Activated CD8-positive, alpha-beta T cell treated with anti-CD3 and anti-CD28 coated beads for 36 hours (primary cell): Measurements from ENCODE around the gene FGF14. TPM values are rescaled to one million over a fixed set of nuclear protein-coding genes. Genes with fewer than 3 reads are reported as not detected.

Source experiments
- ATAC-seq: fragments of 200-7000 bp; cut with Tn5 transposase; one replicate; pipeline ENCODE4 v1.10.0; 2021; ENCODE audit warnings: mild to moderate bottlenecking, moderate library complexity
- CTCF ChIA-PET: fragments of 350-600 bp; sonication (Branson Sonifier 250); formaldehyde crosslinking; loops from one replicate; lab custom pipeline; 2021; ENCODE audit warnings: antibody characterized with exemption; lab: Charles Lee
- POLR2A ChIA-PET: fragments of 350-600 bp; sonication (Branson Sonifier 250); formaldehyde crosslinking; loops from one replicate; lab custom pipeline; 2021; ENCODE audit warnings: antibody characterized with exemption; lab: Charles Lee
- DNase-seq: peaks from one replicate; pipeline ENCODE4 v3.0.0-alpha.2; 2020
- H3K27ac Mint-ChIP-seq: one replicate; pipeline ENCODE4 v1.8.0; 2021; ENCODE audit warnings: mild to moderate bottlenecking, mixed read lengths
- H3K27me3 Mint-ChIP-seq: one replicate; pipeline ENCODE4 v1.8.0; 2021; ENCODE audit warnings: mixed read lengths
- H3K36me3 Mint-ChIP-seq: one replicate; pipeline ENCODE4 v1.8.0; 2021; ENCODE audit warnings: low read depth, mixed read lengths
- H3K4me1 Mint-ChIP-seq: one replicate; pipeline ENCODE4 v1.8.0; 2021; ENCODE audit warnings: low read depth, mixed read lengths
- H3K4me3 Mint-ChIP-seq: one replicate; pipeline ENCODE4 v1.8.0; 2021; ENCODE audit warnings: mild to moderate bottlenecking, moderate library complexity, mixed read lengths
- H3K9me3 Mint-ChIP-seq: one replicate; pipeline ENCODE4 v1.8.0; 2021; ENCODE audit warnings: mixed read lengths
- intact Hi-C: fragments of 100-400 bp; cut with micrococcal nuclease; formaldehyde crosslinking; loops from one replicate; pipeline ENCODE4 v1.10.0; 2022
- total RNA-seq, 2 experiments: library from RNA; stranded (reverse); gene quantifications; one replicate each; pipeline ENCODE4 v1.2.3, GENCODE V29; 2021
- TF ChIP-seq, protein P1 (sequence below): fragments of 200-600 bp; IDR thresholded peaks from one replicate; pipeline ENCODE4 v1.8.0; 2022; ENCODE audit warnings: antibody characterized with exemption, mild to moderate bottlenecking

Gene FGF14
- total RNA-seq, 2 experiments from 2014 or later: not detected

DNA sequence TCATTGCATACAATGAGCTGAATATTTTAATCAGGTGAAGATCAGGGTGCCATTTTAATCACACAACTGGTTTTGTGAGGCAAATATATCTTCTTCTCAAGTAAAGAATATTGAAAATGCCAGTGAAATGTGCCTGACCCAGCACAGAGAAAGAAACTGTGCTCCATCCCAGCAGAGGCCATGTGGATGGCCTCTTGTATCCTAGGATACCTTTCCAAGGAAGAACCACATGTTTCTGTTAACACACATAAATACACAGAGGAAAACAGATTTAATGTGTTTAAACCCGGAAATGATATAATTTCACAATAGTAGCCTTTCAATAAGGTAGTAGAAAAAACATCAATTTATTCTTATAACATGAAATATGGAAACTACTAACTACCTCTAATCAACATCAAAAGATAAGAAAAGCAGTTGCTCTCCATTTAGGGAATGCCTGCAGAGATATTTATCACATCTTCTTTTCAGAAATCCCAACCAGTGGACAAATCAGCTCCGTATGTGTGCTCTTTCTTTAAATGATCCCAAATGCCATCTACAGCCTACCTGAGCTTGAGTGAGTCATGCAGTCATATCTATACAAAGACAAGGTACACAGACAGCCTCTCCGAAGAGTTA lies 157.1 kb downstream of the FGF14 start:
- ATAC-seq (no peak), DNase-seq (no peak)
- TF ChIP-seq, protein P1, sequence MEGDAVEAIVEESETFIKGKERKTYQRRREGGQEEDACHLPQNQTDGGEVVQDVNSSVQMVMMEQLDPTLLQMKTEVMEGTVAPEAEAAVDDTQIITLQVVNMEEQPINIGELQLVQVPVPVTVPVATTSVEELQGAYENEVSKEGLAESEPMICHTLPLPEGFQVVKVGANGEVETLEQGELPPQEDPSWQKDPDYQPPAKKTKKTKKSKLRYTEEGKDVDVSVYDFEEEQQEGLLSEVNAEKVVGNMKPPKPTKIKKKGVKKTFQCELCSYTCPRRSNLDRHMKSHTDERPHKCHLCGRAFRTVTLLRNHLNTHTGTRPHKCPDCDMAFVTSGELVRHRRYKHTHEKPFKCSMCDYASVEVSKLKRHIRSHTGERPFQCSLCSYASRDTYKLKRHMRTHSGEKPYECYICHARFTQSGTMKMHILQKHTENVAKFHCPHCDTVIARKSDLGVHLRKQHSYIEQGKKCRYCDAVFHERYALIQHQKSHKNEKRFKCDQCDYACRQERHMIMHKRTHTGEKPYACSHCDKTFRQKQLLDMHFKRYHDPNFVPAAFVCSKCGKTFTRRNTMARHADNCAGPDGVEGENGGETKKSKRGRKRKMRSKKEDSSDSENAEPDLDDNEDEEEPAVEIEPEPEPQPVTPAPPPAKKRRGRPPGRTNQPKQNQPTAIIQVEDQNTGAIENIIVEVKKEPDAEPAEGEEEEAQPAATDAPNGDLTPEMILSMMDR: no peak
- H3K4me1 Mint-ChIP-seq: no peaks in the 10 kb centered on the region
- no peak overlapping the region for H3K27ac Mint-ChIP-seq
- H3K4me3 Mint-ChIP-seq: no peak overlapping the region
- no peaks in the 10 kb centered on the region for H3K9me3 Mint-ChIP-seq
- intact Hi-C loops: no loop called here
- POLR2A ChIA-PET: interaction anchor here (1.0 kb wide), 2 partner anchors 10 to 32 kb away, joined by 3 to 4 read pairs; no protein-coding TSS in a partner anchor
- no peaks in the 10 kb centered on the region for H3K36me3 Mint-ChIP-seq
- H3K27me3 Mint-ChIP-seq: peaks cover 4% of the 10 kb centered on the region
- CTCF ChIA-PET: no interaction called here

DNA sequence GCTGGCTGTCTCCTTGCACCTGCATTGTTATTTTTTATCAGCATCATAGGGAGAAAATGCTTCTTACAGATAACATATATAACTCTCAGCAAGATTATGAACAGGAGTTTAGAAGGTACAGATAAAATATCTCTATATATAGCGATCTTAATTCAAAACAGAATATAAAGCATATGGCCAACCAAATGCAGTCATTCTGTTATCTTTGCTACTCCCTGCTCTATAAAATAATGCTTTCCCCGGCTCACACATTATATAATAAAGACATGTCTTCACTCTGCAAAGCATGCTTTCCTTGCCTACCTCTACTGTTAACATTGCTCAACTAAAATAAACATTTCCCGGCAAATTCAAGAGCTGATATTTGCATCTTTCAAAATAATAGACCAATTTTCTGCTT lies 161.7 kb downstream of the FGF14 start:
- intact Hi-C loops: no loop called here
- no peaks in the 10 kb centered on the region for H3K9me3 Mint-ChIP-seq
- ChIA-PET CTCF (no interaction called here), POLR2A (no interaction called here)
- ATAC-seq (no peak), DNase-seq (no peak)
- H3K27me3 Mint-ChIP-seq: peaks cover 7% of the 10 kb centered on the region
- H3K36me3 Mint-ChIP-seq: no peaks in the 10 kb centered on the region
- no peaks in the 10 kb centered on the region for H3K4me1 Mint-ChIP-seq
- TF ChIP-seq, protein P1: no peak
- H3K27ac Mint-ChIP-seq: no peak overlapping the region
- no peak overlapping the region for H3K4me3 Mint-ChIP-seq

DNA sequence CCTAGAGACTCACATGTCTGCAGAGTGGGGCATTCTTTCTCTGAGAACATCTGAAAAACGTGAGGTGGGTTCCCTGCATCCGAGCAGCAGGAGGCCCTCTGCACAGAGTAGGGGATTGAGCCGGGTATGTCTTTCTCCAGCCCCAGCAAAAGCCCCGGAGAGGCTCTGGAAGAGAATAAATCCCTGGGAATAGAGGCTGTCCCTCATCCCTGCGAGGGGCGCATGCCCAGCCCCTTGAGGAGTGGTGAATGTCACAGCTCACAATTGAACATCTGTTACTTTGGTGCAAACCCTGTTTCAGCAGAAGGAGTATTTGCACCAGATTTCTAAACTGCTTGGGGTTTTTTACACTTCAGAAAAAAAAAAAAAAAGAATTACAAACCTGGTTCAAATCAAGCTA lies 164.6 kb downstream of the FGF14 start:
- H3K9me3 Mint-ChIP-seq: no peaks in the 10 kb centered on the region
- ChIA-PET POLR2A (no interaction called here), CTCF (no interaction called here)
- no peak for DNase-seq
- intact Hi-C loops: no loop called here
- no peak for ATAC-seq
- H3K4me3 Mint-ChIP-seq: no peak overlapping the region
- H3K27ac Mint-ChIP-seq: no peak overlapping the region
- H3K4me1 Mint-ChIP-seq: peaks cover 2% of the 10 kb centered on the region
- peaks cover 11% of the 10 kb centered on the region for H3K27me3 Mint-ChIP-seq
- no peaks in the 10 kb centered on the region for H3K36me3 Mint-ChIP-seq
- TF ChIP-seq, protein P1: no peak

DNA sequence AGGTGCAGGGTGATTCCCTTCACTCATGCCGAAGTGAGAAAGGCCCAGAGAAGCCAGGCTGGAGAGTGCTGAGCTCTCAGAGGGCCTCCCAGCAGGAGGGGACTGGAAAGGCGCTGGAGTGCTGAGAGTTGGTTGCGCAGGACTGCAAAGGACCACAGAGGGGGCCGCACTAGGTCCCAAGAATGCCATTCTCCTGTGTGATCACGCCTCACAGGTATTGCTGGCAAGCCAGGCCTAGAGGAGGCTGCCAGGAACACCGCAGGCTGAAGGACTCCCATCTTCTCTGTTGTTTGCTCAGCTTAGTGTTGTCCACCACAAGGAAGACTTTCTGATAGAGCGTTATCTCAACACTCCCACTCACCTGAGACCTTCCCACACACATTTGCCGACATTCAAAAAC lies 165.0 kb downstream of the FGF14 start:
- intact Hi-C loops: no loop called here
- Mint-ChIP-seq H3K4me3 (no peak overlapping the region), H3K27ac (no peak overlapping the region), H3K9me3 (no peaks in the 10 kb centered on the region), H3K4me1 (peaks cover 2% of the 10 kb centered on the region), H3K27me3 (peaks cover 11% of the 10 kb centered on the region), H3K36me3 (no peaks in the 10 kb centered on the region)
- CTCF ChIA-PET: no interaction called here
- ATAC-seq (no peak), DNase-seq (no peak)
- TF ChIP-seq, protein P1: no peak
- POLR2A ChIA-PET: no interaction called here

DNA sequence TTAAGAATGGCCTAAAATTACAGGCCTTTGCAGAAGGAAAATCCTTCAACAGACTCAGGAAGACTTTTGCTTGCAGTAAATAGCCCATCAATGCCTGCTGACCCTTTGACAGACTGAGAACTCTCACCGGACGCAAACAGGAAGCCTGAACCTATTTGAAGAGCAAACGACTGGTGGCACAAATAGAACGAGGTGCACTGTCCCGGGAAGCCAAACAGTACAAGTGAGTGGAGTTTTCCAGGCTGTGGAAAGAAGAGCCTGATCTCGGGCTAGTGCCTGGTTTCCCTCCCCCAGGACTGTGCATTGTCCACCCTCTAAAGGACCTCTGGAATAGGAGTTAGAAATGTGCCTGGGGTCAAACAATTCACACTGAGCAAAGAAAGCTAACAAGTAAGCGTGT lies 165.5 kb downstream of the FGF14 start:
- TF ChIP-seq, protein P1: no peak
- Mint-ChIP-seq H3K4me1 (peaks cover 2% of the 10 kb centered on the region), H3K9me3 (no peaks in the 10 kb centered on the region), H3K4me3 (no peak overlapping the region), H3K27ac (no peak overlapping the region), H3K36me3 (no peaks in the 10 kb centered on the region), H3K27me3 (peaks cover 11% of the 10 kb centered on the region)
- DNase-seq (no peak), ATAC-seq (no peak)
- ChIA-PET POLR2A (no interaction called here), CTCF (no interaction called here)
- intact Hi-C loops: no loop called here
